ENCODE results near the gene PNMA6A. TPM values are rescaled to one million over a fixed set of nuclear protein-coding genes. Genes with fewer than 3 reads are reported as not detected.

PNMA6A gene
- total RNA-seq, 2 experiments from 2014 or later, result 2.2 to 9.8 TPM

DNA sequence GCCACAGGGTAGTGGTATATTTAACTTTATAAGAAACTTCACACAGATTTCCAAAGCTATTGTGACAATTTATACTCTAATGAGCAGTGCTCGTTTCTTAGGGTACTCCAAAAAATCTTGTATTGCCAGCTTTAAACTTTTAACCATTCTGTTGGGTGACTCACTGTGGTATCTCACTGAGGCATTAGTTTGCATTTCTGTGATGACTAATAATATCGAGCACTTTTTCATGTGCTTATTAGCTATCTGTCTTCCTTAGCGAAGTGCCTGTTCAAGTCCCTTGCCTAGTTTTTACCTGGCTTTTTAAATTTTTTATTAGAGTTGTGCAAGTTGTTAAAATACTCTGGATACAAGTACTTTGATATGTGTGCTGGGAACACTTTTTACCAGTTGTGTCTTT is 10.5 kb upstream of the PNMA6A start:
- BruUV-seq (replicated peaks), result no TSS peak
- H3K4me2 ChIP-seq (ENCODE audit: low read length), result no peak overlapping the region

DNA sequence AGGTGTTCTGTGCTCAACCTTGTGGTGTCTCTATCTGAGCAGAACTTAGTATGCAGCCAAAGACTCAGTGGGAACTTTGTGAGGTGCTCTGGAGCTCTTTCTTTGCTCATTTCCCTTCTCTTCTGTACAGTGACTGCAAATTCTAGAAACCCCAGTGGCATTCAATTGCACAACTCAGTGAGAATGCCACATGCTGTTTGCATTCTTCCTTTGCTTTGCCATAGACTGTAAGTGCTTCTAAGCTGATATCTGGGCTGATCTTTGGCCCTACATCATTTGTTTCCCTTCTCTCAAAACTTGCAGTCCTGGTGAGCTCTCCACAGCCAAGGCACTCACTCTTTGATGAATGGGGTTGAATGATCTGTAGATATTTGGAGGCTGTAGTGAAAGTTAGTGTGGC is 8.9 kb upstream of the PNMA6A start:
- CTCF ChIA-PET (ENCODE audit: unreplicated experiment), result no interaction called here
- Histone ChIP-seq H4K20me1 (ENCODE audit: insufficient read depth, low read length) (no peaks in the 10 kb centered on the region), H3K36me3 (ENCODE audit: insufficient read depth, low read length) (no peaks in the 10 kb centered on the region), H3K27ac (ENCODE audit: low read depth, low read length, poor library complexity, severe bottlenecking) (no peak overlapping the region), H3K4me2 (ENCODE audit: low read length) (no peak overlapping the region), H3K9me2 (ENCODE audit: insufficient read depth, low read length) (no peaks in the 10 kb centered on the region), H3K9me3 (ENCODE audit: low read length) (no peaks in the 10 kb centered on the region), H3K79me2 (ENCODE audit: insufficient read depth, low read depth, low read length) (no peaks in the 10 kb centered on the region), H3K4me3 (ENCODE audit: low read depth, low read length, poor library complexity, severe bottlenecking) (no peak overlapping the region), H2AFZ (ENCODE audit: low read length) (no peak overlapping the region), H3K4me1 (ENCODE audit: insufficient read depth, low read length, poor library complexity, severe bottlenecking) (no peaks in the 10 kb centered on the region)
- TF ChIP-seq, protein P1, sequence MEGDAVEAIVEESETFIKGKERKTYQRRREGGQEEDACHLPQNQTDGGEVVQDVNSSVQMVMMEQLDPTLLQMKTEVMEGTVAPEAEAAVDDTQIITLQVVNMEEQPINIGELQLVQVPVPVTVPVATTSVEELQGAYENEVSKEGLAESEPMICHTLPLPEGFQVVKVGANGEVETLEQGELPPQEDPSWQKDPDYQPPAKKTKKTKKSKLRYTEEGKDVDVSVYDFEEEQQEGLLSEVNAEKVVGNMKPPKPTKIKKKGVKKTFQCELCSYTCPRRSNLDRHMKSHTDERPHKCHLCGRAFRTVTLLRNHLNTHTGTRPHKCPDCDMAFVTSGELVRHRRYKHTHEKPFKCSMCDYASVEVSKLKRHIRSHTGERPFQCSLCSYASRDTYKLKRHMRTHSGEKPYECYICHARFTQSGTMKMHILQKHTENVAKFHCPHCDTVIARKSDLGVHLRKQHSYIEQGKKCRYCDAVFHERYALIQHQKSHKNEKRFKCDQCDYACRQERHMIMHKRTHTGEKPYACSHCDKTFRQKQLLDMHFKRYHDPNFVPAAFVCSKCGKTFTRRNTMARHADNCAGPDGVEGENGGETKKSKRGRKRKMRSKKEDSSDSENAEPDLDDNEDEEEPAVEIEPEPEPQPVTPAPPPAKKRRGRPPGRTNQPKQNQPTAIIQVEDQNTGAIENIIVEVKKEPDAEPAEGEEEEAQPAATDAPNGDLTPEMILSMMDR (conservative IDR thresholded peaks at IDR 0.05; ENCODE audit: low read length), result no peak
- TF ChIP-seq EZH2phosphoT487 (IDR thresholded peaks at IDR 0.05; ENCODE audit: borderline replicate concordance, low read depth, low read length), result no peak
- no TSS peak for BruUV-seq (replicated peaks)
- POLR2A ChIA-PET, result no interaction called here
- intact Hi-C loops (cut with micrococcal nuclease; ENCODE audit: unreplicated experiment), result no loop called here
- DNase-seq (ENCODE audit: low spot score), result no peak

More for the DNA sequence above, 10.5 kb upstream of the PNMA6A start:
- TF ChIP-seq, protein P1 (conservative IDR thresholded peaks at IDR 0.05; ENCODE audit: low read length), result no peak
- TF ChIP-seq EZH2phosphoT487 (IDR thresholded peaks at IDR 0.05; ENCODE audit: borderline replicate concordance, low read depth, low read length), result no peak
- no peak for DNase-seq (ENCODE audit: low spot score)
- Histone ChIP-seq H2AFZ (ENCODE audit: low read length) (no peak overlapping the region), H3K9me2 (ENCODE audit: insufficient read depth, low read length) (no peaks in the 10 kb centered on the region), H3K79me2 (ENCODE audit: insufficient read depth, low read depth, low read length) (no peaks in the 10 kb centered on the region), H3K4me3 (ENCODE audit: low read depth, low read length, poor library complexity, severe bottlenecking) (no peak overlapping the region), H3K9me3 (ENCODE audit: low read length) (no peaks in the 10 kb centered on the region), H3K36me3 (ENCODE audit: insufficient read depth, low read length) (no peaks in the 10 kb centered on the region), H4K20me1 (ENCODE audit: insufficient read depth, low read length) (no peaks in the 10 kb centered on the region), H3K27ac (ENCODE audit: low read depth, low read length, poor library complexity, severe bottlenecking) (no peak overlapping the region), H3K4me1 (ENCODE audit: insufficient read depth, low read length, poor library complexity, severe bottlenecking) (no peaks in the 10 kb centered on the region)
- ChIA-PET POLR2A (no interaction called here), CTCF (ENCODE audit: unreplicated experiment) (no interaction called here)
- intact Hi-C loops (cut with micrococcal nuclease; ENCODE audit: unreplicated experiment), result no loop called here

DNA sequence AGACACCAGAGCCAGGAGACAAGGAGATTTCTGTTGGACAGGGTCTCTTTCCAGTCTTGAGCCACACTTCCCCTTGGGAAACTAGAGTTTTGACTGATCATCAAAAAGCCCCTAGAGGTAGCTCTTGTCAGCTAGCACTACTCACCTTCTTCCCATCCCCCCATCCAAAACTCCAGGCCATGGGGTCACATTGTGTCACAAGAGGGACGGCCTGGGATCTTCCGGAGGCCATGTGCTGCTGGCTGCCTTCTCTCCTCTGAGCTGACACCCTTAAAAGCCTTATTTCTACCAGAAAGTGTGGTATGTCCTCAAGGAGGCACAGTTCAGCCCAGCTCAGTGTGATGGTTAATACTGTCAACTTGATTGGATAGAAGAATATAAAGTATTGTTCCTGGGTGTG is 8.2 kb upstream of the PNMA6A start:
- H3K9me2 ChIP-seq (ENCODE audit: insufficient read depth, low read length), result no peaks in the 10 kb centered on the region
- H3K79me2 ChIP-seq (ENCODE audit: insufficient read depth, low read depth, low read length), result no peaks in the 10 kb centered on the region
- CTCF ChIA-PET (ENCODE audit: unreplicated experiment), result no interaction called here
- no peaks in the 10 kb centered on the region for H3K4me1 ChIP-seq (ENCODE audit: insufficient read depth, low read length, poor library complexity, severe bottlenecking)
- H3K36me3 ChIP-seq (ENCODE audit: insufficient read depth, low read length), result no peaks in the 10 kb centered on the region
- no peaks in the 10 kb centered on the region for H3K9me3 ChIP-seq (ENCODE audit: low read length)
- intact Hi-C loops (cut with micrococcal nuclease; ENCODE audit: unreplicated experiment), result no loop called here
- no peak overlapping the region for H2AFZ ChIP-seq (ENCODE audit: low read length)
- H4K20me1 ChIP-seq (ENCODE audit: insufficient read depth, low read length), result no peaks in the 10 kb centered on the region
- no peak overlapping the region for H3K4me2 ChIP-seq (ENCODE audit: low read length)
- no peak overlapping the region for H3K4me3 ChIP-seq (ENCODE audit: low read depth, low read length, poor library complexity, severe bottlenecking)
- TF ChIP-seq, protein P1 (conservative IDR thresholded peaks at IDR 0.05; ENCODE audit: low read length), result no peak
- no peak for TF ChIP-seq EZH2phosphoT487 (IDR thresholded peaks at IDR 0.05; ENCODE audit: borderline replicate concordance, low read depth, low read length)
- no peak for DNase-seq (ENCODE audit: low spot score)
- no peak overlapping the region for H3K27ac ChIP-seq (ENCODE audit: low read depth, low read length, poor library complexity, severe bottlenecking)
- no TSS peak for BruUV-seq (replicated peaks)
- POLR2A ChIA-PET, result no interaction called here
